T-helper 1 cell treated with Interleukin-12 subunit alpha and Interleukin-12 subunit beta and Interleukin-4 antibody, amounts not matched to agents 30 μg/mL and 1 μg/mL, for 36 hours (primary cell): ENCODE measurements around the gene EEF1AKMT2.

Experiments
- H3K27ac Mint-ChIP-seq: one replicate; pipeline ENCODE4 v1.8.0; 2021; ENCODE audit warnings: mild to moderate bottlenecking, mixed read lengths
- H3K27me3 Mint-ChIP-seq: one replicate; pipeline ENCODE4 v1.8.0; 2021; ENCODE audit warnings: low read depth, mixed read lengths
- H3K36me3 Mint-ChIP-seq: one replicate; pipeline ENCODE4 v1.8.0; 2021; ENCODE audit warnings: low read depth, mixed read lengths
- H3K4me1 Mint-ChIP-seq: one replicate; pipeline ENCODE4 v1.8.0; 2021; ENCODE audit warnings: low read depth, mixed read lengths
- H3K4me3 Mint-ChIP-seq: one replicate; pipeline ENCODE4 v1.8.0; 2021; ENCODE audit warnings: mild to moderate bottlenecking, moderate library complexity, mixed read lengths
- H3K9me3 Mint-ChIP-seq: one replicate; pipeline ENCODE4 v1.8.0; 2021; ENCODE audit warnings: mixed read lengths

EEF1AKMT2 gene

GRCh38 chr10:124725171-124725631 is 66.5 kb downstream of the EEF1AKMT2 start:
- Mint-ChIP-seq H3K4me1 (peaks cover 62% of the 10 kb centered on the region), H3K27ac (no peak overlapping the region), H3K27me3 (no peaks in the 10 kb centered on the region), H3K4me3 (no peak overlapping the region), H3K9me3 (no peaks in the 10 kb centered on the region), H3K36me3 (peaks cover 38% of the 10 kb centered on the region)

DNA sequence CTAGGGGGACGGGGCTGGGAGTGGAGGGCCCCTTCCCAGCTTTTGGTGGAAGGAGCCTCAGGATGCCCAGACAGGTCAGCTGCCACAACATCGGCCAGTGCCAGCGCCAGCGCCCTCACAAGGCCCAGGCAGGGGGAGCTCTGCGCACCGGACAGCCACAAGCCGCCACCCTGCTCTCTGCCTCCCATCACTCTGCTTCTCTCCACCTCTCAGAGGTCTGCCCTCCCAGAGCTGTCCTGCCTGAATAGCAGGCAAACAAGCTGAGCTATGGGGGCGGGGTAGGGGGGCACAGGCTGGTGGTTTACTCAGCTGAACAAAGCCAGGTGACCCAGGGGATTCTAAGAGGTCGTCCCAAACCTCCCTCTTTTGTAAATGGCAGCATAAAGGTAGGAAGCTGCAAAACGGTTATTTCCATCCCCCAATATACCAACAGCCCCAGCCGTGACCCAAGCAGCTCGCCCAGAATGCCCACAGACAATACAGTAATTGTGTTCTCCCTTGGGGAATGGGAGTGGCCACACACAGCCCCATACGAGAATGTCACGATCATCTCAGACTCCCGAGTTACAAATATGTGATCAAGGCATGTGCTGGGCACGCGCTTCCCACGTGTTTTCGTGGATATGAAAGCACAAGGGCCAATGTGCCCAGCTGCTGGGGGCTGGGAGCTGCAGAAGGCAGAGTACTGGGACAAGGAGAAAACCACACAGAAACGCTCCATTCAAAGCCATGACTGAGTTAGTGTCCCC is 67.2 kb downstream of the EEF1AKMT2 start:
- peaks cover 33% of the 10 kb centered on the region for H3K36me3 Mint-ChIP-seq
- no peaks in the 10 kb centered on the region for H3K27me3 Mint-ChIP-seq
- peaks cover 61% of the 10 kb centered on the region for H3K4me1 Mint-ChIP-seq
- no peak overlapping the region for H3K4me3 Mint-ChIP-seq
- H3K27ac Mint-ChIP-seq: peak overlapping the region; percentile 93
- no peaks in the 10 kb centered on the region for H3K9me3 Mint-ChIP-seq

DNA sequence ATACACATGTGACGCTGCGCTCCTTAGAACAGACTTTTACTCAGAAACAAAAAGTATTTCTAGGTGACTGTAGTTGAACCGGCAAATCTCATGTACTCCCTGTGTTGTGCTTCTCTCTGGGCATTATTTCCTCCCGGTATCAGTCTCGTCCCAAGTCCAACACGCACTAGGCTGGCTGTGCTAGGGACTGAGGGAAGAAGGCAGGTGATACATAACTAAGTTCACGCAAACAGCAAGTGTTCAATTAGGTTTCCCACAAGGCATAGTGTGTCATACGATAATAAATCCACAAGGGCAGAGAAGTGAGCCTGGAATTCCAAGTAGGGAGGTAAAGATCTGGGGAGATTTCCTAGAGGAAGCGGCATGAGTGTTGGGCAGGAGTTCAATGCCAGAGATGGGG is 67.9 kb downstream of the EEF1AKMT2 start:
- peaks cover 61% of the 10 kb centered on the region for H3K4me1 Mint-ChIP-seq
- peak overlapping the region; percentile 93 for H3K27ac Mint-ChIP-seq
- H3K9me3 Mint-ChIP-seq: no peaks in the 10 kb centered on the region
- H3K27me3 Mint-ChIP-seq: no peaks in the 10 kb centered on the region
- H3K4me3 Mint-ChIP-seq: no peak overlapping the region
- peaks cover 28% of the 10 kb centered on the region for H3K36me3 Mint-ChIP-seq

- Mint-ChIP-seq H3K9me3 (no peaks in the 10 kb centered on the region), H3K4me3 (peak overlapping the region; percentile 47), H3K27ac (peak overlapping the region; percentile 93), H3K27me3 (no peaks in the 10 kb centered on the region), H3K36me3 (peaks cover 21% of the 10 kb centered on the region), H3K4me1 (peaks cover 59% of the 10 kb centered on the region)
These were observed 68.6 kb downstream of the EEF1AKMT2 start for GRCh38 chr10:124722798-124723783.

GRCh38 chr10:124721330-124722045 is 70.2 kb downstream of the EEF1AKMT2 start:
- Mint-ChIP-seq H3K36me3 (peaks cover 20% of the 10 kb centered on the region), H3K27ac (peak overlapping the region; percentile 64), H3K4me3 (no peak overlapping the region)

GRCh38 chr10:124719213-124719851 is 72.4 kb downstream of the EEF1AKMT2 start:
- peak overlapping the region; percentile 91 for H3K27ac Mint-ChIP-seq
- H3K4me3 Mint-ChIP-seq: peak overlapping the region; percentile 52
- H3K4me1 Mint-ChIP-seq: peaks cover 72% of the 10 kb centered on the region
- H3K36me3 Mint-ChIP-seq: peaks cover 24% of the 10 kb centered on the region
- H3K9me3 Mint-ChIP-seq: no peaks in the 10 kb centered on the region
- peaks cover 7% of the 10 kb centered on the region for H3K27me3 Mint-ChIP-seq

More at GRCh38 chr10:124721330-124722045, 70.2 kb downstream of the EEF1AKMT2 start:
- peaks cover 65% of the 10 kb centered on the region for H3K4me1 Mint-ChIP-seq
- H3K9me3 Mint-ChIP-seq: no peaks in the 10 kb centered on the region
- peaks cover 2% of the 10 kb centered on the region for H3K27me3 Mint-ChIP-seq

- no peaks in the 10 kb centered on the region for H3K9me3 Mint-ChIP-seq
- H3K36me3 Mint-ChIP-seq: peaks cover 29% of the 10 kb centered on the region
- peak overlapping the region; percentile 32 for H3K4me3 Mint-ChIP-seq
- H3K4me1 Mint-ChIP-seq: peaks cover 70% of the 10 kb centered on the region
- peak overlapping the region; percentile 82 for H3K27ac Mint-ChIP-seq
- peaks cover 7% of the 10 kb centered on the region for H3K27me3 Mint-ChIP-seq
These were observed 73.6 kb downstream of the EEF1AKMT2 start for GRCh38 chr10:124717911-124718741.

DNA sequence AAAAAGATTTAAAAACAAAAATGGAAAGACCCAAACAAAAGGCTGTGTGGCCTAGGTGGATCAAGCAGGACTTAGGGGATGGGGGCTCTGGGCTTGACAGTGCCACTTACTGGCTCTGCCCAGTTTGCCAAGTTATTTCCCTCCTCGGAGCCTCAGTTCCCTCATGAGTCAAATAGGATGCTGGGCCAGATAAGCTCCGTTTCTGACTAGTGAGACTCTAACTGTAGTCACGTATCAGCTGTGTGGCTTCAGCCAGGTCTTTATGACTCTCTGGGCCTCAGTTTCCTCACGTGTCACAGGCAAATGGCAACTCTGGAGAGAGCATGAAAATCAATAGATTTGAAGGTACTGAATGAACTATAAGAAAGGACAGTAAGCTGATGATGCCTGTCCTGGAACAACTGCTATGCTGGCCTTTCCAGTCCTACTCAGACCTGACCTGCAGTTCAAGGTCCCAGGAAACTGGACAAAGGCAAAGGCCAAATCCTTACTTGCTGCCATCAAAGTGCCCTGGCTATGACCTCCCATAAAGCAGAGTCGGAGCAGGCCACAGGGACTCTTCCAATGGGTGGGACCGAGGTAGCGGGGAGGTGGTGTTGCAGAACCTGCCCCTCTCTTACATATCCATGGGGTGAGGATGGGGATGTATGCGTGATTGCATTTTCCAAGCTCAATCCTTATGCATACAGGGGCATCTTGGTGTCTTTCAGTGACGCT is 74.5 kb downstream of the EEF1AKMT2 start:
- Mint-ChIP-seq H3K27me3 (peaks cover 7% of the 10 kb centered on the region), H3K4me1 (peaks cover 63% of the 10 kb centered on the region), H3K27ac (no peak overlapping the region), H3K4me3 (no peak overlapping the region), H3K36me3 (peaks cover 32% of the 10 kb centered on the region), H3K9me3 (no peaks in the 10 kb centered on the region)

GRCh38 chr10:124716369-124716768 is 75.3 kb downstream of the EEF1AKMT2 start:
- Mint-ChIP-seq H3K27ac (no peak overlapping the region), H3K36me3 (peaks cover 26% of the 10 kb centered on the region), H3K27me3 (peaks cover 7% of the 10 kb centered on the region), H3K9me3 (no peaks in the 10 kb centered on the region), H3K4me1 (peaks cover 57% of the 10 kb centered on the region), H3K4me3 (no peak overlapping the region)

GRCh38 chr10:124715439-124715838 is 76.2 kb downstream of the EEF1AKMT2 start:
- no peak overlapping the region for H3K4me3 Mint-ChIP-seq
- peaks cover 7% of the 10 kb centered on the region for H3K27me3 Mint-ChIP-seq
- peak overlapping the region; percentile 63 for H3K27ac Mint-ChIP-seq
- peaks cover 55% of the 10 kb centered on the region for H3K4me1 Mint-ChIP-seq
- H3K36me3 Mint-ChIP-seq: peaks cover 28% of the 10 kb centered on the region
- no peaks in the 10 kb centered on the region for H3K9me3 Mint-ChIP-seq

DNA sequence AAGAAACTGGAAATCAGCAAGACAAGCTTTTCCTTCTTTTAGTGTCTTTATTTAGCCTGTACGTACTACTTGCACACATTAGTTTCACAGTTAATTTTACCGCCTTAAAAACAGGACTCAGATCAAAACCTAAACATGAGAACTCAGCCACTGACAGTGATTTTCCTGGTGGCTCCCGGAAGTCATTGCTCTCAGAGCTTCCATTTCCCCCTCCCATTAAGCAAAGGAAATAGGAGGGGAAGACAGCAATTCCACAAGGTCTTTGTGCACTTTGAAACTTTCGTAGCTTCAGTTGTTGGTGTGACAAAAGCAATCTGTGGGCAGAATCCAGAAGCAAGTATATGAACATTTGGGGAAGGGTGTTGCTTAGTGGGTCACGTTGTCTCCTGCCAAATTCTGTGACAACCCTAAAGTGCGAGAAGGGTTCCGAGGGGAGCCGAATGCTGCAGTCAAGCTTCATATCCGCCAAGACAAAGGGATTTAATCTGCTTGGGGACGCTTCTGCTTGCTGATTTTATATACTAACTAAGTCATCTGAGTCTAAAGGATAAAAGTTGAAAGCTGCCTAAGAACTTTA is 77.9 kb downstream of the EEF1AKMT2 start:
- H3K9me3 Mint-ChIP-seq: no peaks in the 10 kb centered on the region
- peaks cover 7% of the 10 kb centered on the region for H3K27me3 Mint-ChIP-seq
- H3K4me1 Mint-ChIP-seq: peaks cover 57% of the 10 kb centered on the region
- peaks cover 29% of the 10 kb centered on the region for H3K36me3 Mint-ChIP-seq
- H3K4me3 Mint-ChIP-seq: no peak overlapping the region
- peak overlapping the region; percentile 18 for H3K27ac Mint-ChIP-seq

DNA sequence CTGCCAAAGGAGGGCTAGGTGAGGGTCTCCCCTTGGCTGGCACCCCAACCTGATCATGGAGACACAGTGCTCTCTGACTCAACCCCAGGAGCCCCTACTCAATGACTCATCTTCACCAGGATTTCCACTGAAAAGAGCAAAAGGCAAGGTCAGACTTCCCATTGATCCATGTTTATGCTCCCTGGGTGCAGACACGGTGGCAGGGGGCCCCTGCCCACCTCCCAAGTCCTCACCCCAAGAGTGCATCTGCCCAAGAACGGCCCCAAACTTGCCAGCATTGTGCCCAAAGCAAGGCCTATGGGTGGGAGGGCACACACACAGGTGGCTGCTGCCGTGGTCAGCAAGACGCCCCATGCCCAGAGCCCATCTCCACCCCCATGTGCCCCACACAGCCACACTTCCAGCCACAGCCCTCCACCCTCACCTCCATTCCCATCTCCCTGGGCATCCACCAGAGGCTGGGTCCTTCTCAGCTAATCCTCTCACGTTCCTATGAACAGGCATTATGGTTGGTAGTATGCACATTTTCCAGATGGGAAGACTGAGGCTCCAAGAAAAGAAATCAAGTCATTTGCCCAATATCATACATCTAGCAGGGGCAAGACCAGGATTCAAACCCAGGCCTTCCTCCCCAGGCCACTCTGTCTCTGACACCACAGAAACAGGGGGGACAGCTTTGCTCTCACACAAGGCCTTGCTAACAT is 78.8 kb downstream of the EEF1AKMT2 start:
- Mint-ChIP-seq H3K4me3 (no peak overlapping the region), H3K4me1 (peaks cover 54% of the 10 kb centered on the region), H3K36me3 (peaks cover 32% of the 10 kb centered on the region), H3K9me3 (no peaks in the 10 kb centered on the region), H3K27me3 (peaks cover 7% of the 10 kb centered on the region), H3K27ac (no peak overlapping the region)
